GM18508 (cell line): ENCODE measurements around the gene ARHGAP11A.

Experiments used
- ATAC-seq: cut with Tn5 transposase; IDR thresholded peaks from one replicate; pipeline ENCODE4 v1.9.1; 2021; ENCODE audit warnings: moderate number of reproducible peaks; ENCODE audit not compliant: insufficient read depth, unreplicated experiment

The ARHGAP11A gene

DNA sequence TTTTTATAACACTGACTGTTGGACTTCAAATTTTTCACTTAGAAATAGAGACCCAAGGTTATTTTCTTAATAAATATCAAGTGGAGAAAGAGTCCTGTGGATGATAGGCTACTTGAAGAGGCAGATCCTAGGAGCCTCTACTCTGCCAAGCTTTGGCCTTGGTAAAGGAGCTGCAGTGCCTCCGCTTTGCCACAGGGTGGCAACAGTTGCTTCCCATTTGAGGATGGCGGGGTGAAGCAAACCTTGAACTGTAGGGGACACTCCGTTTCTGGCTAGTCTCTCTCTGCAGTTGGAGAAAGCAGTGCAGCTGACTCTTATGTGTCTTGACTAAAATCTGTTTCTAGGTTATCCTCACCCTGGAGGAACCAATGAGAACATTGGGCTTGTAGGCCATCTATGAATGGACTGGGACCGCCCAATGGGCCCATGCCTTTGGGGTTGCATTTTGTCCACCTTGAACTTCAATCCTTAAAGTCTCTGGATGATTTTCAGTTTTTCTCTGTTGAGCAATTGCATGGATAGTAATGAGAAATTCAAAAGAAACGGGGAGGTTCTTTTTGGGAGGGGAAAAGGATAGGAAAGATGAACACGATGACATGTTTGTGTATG lies 36.0 kb downstream of the ARHGAP11A start:
- ATAC-seq, result no peak

DNA sequence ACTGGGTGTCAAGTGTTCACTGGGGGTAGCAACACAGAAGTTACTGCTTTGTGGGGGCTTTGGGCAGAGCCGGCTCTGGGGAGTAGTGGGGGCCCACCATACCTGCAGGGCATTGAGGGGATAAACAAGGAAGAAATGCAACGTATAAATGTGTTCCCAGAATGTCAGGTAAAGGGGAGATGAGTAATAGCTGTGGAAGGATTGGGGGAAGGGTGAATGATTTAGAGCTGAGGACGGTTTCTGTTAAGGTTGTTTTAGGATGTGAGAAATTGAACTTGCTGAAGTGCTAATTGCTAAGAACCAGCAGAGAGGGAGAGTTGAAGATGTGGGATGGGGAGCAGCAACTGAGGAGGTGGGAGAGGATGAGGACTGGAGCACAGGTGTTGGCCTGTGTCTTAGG lies 36.9 kb downstream of the ARHGAP11A start:
- no peak for ATAC-seq

DNA sequence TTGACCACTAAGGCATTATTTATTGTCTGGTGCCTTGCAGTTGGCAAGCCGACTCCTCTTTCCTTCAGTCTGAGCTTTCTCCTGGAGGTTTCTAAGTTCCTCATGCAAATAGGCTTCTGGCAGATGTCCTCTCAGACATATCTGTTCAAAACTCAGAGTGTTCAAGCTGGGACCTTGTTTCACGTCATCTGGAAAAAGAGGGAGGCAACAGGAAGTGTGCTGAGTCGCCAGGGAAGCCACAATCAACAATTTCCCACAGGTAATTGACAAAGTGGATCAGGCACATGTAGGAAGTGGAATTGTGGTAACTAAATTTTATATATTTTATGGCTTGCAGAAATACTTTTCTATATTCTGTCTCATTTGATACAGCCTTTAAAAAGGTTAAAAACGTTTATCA lies 40.8 kb downstream of the ARHGAP11A start:
- ATAC-seq, result no peak

DNA sequence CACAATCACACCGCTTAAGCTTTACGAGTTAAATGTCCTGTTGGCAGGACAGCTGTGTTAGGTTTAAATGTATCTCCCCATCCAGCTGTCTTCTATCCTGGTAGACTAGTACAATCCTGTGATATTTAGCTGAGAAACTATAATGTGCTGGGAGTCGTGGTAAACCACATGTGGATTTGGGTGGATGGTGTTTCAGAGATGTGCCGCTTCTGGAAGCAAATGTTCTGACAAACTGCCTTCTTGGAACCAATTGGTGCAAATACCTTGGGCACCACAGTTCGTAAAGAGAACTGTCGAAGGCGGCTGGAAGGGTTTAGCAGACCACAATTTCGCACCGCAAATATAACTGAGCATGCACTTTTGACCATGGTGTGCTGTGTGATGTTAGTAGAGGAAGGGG lies 41.2 kb downstream of the ARHGAP11A start:
- no peak for ATAC-seq

DNA sequence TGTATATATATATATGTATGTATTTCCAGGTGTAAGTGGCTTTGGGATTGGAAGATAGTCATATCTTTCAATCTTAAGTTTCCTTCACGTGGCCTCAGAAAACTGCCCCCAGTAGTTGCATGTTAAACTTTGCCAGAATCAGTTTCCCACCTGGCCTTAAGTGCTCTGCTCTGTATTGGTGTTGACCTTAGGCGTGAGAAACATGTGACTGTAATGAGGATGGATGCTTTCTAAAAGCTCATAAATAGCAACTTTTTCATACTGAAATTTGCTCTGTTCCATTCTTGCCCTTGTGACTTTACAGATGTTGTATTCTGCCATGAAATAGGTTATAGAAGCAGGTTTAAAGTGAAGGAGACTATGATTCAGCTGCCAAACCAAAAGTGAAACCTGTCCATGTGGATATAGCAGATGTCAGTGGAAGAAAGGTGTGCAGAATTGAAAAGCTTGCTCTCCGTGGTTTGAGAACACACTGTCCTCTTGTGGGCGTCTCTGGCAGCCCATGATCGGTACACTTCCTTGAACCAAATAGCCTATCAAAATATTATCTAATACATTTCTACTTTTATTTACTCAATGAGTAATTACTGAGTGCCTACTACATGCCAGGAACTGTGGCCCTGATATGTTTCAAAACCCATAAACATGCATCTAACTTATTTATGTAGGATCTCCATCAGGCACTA lies 42.0 kb downstream of the ARHGAP11A start:
- ATAC-seq, result peak; percentile 61

DNA sequence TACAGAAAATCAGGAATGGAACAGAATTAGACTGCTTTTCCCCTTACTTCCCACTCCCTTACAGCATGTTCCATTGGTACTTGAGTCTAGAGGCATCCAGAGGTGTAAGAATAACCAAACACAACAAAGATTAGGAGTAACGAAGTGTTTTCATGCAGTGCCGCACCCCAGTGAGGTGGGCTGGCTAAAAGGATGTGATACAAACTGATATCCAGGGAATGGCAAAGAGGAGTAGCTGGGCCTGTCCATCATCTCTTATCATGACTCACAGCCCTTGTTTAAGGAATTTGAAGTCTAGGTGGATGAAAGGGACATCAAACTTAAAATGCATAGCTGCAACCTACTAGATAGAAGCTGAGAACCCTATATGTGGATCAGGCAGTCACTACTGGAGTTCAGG lies 42.6 kb downstream of the ARHGAP11A start:
- no peak for ATAC-seq

DNA sequence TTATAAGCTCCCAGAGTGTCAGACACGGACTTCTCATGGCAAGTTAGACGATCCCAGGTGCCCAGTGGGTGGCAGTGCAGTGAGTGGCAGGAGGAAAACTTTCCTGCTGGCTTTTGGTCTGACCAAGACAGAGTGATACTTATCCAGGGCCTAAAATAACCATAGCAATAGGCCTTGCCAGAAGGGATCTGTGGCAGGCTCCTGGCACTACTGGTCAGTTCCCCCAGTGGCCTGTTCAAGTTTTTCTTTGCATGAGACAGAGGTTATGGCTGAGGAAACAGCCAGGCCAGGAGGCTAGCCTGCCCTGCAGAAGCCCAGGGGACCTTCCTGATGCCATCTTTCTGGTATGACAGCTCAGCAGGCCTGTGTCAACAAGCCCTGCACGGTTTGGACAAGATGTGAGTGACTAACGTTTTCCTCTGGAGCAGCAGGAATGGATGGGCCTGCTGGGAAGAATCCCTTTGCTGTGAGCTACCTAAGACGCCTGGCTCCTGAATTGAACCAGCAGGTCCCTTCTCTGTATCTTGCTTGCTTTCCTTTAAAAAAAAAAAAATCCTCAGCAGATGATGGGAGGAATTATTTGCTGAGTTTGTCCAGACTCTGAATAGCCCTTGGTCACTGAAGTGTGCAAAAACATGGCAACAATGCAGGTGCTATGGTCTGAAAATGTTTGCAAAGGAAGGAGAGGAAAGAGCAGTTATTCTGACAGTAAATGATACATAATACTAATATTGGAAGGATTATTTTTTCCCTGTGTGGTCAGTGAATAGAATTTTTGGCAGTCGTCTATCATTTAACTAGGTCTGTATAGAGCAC lies 44.2 kb downstream of the ARHGAP11A start:
- ATAC-seq, result no peak

DNA sequence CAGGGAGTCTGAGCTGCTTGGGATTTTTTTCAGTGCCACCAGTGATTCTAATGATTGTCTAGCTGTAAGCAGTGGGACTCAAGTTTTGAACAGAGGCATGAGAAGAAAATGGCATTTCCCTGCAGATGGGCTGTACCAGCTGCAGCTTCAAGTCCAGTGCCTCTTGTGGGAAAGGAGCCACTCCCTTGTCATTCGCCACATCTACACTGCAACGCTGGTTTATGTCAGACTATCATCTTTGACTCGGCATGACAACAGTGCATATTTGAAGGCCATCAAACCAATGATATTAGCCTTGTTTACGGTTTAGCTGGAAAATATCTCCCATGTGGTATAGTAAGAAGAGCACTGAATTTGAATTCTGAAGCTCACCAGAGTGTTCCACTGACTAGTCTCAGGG lies 48.4 kb downstream of the ARHGAP11A start:
- no peak for ATAC-seq

DNA sequence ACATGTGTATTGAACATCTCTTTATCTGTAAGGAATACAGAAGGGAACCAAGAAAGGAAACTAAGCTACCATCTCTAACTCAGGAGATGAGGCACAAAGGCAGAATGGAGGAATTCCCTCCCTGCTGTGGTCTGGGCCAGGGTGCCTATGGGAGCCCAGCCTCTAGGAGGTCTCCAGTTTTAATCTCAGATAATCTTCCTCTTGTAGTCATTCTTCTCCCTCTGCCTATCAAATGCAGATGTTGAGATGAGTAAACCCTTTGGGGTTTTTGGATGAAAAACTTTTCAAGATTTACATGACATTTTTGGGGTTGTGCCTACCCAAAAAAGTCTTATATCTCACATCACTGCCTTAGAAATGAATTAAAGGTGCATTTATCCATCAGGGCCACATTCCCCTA lies 49.5 kb downstream of the ARHGAP11A start:
- ATAC-seq, result no peak

DNA sequence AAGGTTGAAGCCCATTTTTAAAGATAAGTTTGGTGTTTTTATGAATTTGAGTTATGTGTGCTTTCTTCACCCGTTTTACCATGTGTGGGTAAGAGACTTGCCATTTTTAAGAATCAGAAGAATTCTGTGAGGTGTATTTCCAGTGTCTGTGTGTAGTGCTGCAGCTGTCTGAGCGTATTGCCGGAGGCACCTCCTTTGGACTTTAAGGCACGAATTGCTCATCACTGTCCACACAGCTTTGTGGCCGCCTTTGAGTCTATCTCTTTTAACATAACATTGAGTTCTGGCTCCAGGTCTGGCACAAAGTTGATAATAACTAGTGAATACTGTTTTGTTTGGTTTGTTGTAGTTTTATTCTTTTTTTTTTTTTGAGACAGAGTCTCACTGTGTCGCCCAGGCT lies 52.0 kb downstream of the ARHGAP11A start:
- no peak for ATAC-seq

DNA sequence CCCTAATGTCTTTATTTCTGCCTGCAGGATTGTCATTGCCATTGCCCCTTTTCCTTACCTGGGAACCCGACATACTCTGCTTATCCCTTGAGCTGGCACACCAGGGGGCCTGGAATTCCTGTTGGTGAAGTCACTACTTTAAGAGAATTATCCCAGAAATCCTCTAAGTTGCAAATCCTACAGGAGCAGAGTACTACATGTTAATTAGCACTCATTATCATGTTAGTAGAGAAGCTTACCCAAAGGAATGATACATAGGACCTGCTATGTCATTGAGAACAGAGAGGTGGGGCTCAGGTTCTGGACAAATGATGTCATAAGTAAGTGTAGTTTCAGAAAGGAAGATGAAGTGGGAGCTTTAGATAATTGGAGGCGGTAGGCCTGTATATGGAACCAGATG lies 53.6 kb downstream of the ARHGAP11A start:
- no peak for ATAC-seq

DNA sequence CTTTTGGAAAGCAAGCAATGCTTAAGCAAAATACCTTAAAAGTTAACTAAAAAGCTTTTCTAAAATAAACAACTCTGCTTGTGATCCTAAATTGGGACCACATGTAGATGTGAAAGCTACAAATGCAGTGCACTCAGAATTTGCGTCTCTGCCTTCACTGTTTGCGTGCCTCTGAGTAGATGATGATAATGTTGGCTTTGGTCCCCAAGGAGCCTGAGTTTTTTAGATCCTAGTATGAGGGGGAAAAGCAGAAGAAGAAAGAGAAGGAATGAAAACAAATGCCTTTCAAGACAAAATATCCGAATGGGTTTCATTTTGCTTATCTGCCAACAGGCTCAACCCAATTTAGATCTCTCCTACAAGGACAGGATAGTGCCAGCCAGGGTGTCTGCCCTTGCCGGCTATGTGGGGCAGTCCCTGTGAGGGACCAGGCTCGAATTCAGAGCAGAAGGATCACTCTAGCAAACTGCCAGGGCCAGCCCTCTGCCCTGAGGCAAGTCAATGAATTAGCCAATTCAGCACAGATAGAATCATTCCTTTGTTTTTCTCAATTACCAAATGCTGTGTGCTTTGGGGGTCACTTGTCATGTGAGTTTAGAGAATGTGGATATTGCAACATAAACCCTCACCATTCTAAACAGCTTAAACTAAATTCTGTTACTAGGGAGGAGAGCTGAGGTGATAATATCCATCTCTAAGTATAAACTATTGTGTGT lies 54.8 kb downstream of the ARHGAP11A start:
- no peak for ATAC-seq

DNA sequence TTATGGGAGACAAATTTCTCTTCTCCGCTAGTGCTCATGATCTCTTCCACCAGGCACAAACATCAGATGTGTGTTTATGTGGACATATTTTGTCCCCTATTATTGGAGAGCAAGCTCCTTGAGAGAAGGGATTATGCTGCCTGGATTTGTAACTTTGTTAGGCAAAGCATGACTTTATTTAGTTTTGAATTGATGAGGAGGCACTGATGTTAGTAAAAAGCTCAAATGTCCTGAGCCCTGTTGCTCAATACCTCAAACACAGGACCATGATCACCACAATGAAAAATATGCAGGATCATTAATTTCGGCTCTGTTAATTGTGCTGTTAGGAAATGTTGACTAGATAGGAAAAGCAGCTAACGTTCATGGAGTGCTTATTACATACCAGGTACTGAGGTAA lies 55.3 kb downstream of the ARHGAP11A start:
- no peak for ATAC-seq

- ATAC-seq, result no peak
These were observed 56.3 kb downstream of the ARHGAP11A start for GRCh38 chr15:32671339-32672325.

DNA sequence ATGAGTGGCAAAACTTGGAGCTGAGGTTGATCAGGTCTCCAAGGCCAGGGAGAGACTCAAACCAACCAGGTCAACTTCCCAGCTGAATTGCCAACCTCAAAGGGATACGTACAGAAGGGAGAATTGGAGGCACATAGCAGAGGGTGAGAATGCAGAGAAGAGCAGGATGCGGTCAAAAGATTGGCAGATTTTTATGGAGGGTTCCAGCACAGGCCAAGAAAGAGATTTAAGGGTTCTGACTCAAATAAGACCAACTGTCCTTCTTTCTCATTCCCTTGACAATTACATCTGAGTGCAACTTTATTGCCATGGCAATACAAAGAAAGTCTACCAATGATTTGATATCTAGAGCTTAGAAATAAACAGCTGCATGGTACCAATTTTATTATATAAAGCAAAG lies 59.4 kb downstream of the ARHGAP11A start:
- no peak for ATAC-seq

DNA sequence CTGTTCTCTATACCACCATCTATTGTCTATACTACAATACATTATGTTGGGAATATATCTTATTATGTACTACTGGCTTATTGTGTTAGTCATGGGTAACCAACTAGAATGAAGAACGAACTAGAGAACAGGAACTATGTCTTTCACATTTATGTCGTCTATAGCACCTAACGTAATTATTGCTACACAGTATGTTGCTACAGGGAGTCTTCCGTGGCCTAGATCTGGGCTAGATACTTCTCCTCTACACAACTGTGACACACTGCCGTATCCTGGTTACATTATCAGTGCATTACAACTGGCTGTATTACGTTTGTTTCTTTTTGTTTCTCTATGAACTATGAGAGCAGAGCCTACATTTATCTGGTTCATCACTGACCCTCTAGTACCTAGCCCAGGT lies 60.2 kb downstream of the ARHGAP11A start:
- ATAC-seq, result no peak

DNA sequence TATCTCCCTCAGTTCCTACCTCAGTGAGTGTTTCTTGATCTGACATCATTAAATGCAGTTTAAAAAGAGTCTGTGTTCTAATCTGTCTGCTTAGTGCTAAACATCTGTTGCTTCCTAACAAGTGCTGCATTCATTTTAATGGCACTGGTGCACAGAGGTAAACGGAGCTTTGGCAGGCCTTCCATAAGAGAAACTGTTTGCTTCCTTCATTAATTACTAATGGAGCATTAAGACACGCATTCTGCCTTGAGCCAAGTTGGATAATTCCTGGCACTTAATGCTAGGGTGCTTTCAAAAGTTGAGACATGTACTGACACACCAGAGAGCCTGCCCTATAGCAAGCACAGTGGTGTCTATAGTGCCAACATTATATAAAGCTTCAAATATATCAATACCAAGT lies 60.9 kb downstream of the ARHGAP11A start:
- ATAC-seq, result no peak

- no peak for ATAC-seq
These were observed 62.0 kb downstream of the ARHGAP11A start for GRCh38 chr15:32677238-32677750.

DNA sequence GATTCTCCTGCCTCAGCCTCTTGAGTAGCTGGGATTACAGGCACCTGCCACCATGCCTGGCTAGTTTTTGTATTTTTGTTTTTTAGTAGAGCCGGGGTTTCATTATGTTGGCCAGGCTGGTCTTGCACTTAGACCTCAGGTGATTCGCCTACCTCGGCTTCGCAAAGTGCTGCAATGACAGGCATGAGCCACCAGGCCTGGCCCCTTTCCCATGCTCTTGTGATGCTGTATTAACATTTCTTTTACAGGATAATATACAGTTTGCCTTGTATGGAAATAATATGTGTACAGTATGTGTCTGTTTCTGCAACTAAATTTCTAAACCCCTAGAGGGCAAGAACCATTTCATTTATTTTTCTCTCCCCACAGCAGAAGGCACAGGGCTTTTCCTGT lies 64.0 kb downstream of the ARHGAP11A start:
- ATAC-seq, result no peak

DNA sequence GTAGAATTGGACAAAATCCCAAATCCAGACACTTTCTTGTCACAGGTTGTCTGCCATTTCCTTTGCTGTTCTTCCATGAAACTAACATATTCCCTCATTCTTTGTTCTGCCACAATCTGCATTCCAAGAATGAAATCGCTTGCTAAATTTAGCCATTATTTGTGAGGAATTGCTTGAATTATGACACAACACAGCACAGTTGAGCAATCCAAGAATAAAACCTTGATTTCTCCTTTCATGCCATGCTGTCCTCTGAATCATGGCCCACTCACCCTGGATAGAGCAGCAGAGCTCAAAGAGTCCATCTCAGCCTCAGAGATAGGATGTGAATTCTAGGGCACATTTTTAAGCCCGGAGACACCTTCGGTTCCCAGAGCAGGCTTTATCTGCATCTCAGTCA lies 67.3 kb downstream of the ARHGAP11A start:
- no peak for ATAC-seq
